Non-pigmented ciliary epithelial cell (primary cell): ENCODE results near the gene BCO2.
"Not testable (repeated sequence)": the region's sequence is repeated elsewhere in the genome, so short reads cannot be mapped to it uniquely, and the experiment has no call there.

Experiments used
- DNase-seq: peaks from one replicate; pipeline ENCODE4 v3.0.0-alpha.2; 2010; ENCODE audit warnings: low read depth

The BCO2 gene, protein sequence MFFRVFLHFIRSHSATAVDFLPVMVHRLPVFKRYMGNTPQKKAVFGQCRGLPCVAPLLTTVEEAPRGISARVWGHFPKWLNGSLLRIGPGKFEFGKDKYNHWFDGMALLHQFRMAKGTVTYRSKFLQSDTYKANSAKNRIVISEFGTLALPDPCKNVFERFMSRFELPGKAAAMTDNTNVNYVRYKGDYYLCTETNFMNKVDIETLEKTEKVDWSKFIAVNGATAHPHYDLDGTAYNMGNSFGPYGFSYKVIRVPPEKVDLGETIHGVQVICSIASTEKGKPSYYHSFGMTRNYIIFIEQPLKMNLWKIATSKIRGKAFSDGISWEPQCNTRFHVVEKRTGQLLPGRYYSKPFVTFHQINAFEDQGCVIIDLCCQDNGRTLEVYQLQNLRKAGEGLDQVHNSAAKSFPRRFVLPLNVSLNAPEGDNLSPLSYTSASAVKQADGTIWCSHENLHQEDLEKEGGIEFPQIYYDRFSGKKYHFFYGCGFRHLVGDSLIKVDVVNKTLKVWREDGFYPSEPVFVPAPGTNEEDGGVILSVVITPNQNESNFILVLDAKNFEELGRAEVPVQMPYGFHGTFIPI

DNA sequence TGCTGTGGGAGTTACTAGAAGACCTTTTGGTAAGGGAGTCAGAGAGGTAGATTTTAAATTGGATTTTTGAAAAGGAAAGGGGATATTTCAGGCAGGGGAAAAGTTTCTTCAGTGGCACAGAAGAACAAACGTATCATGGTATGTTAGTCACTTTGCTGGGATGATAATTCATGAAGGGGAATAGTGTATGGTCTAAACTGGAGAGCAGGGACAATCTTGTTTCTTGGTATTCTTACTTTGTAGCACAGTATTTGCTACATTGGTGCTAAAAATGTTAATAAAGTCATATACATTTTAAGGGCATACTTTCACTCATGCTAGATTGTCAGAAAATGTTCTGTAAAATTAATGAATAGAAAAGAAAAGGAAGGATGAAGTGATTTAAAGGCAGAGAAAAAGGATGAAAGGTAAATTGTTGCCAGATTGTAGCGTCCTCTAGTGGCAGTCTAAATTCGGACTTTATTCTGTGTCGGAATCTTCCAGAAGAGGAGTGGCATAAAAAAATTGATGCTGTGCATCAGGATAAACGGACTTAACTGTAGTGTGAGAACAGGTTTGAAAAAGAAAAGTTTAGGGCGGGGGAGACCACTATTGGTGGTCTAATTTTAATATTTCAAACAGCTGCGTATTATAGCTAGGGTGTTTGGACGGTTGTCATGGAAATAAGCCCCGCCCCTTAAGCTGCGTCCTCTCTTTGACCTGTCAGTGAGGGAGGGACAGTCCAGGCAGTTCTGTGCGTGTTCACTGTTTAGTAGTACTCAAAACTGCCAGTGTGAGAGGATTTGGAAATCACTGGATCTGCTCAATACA is at the start of gene BCO2:
BCO2 (plus strand) TSS at position 724 of the 810 bp plus-strand sequence. CDS start 90 bp downstream, outside the sequence.
- DNase-seq = no peak

DNA sequence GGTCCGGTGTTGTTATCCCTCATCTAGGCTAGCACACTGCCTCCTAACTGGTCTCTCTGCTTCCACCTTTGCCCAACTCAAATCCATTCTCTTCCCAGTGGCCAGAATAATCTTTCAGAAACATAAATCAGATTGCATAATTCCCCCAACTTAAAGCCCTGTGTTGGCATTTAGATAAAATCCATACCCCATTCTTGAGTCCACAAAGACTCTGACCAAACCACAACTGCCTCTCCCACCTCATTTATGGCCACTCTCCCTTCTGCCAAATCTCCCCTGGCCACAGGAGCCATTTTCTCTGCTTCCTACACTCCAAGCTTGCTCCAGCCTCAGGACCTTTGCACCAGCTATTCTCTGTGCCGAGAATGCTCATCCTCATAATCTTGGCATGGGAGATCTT is 48.3 kb upstream of the BCO2 start:
- no peak for DNase-seq

DNA sequence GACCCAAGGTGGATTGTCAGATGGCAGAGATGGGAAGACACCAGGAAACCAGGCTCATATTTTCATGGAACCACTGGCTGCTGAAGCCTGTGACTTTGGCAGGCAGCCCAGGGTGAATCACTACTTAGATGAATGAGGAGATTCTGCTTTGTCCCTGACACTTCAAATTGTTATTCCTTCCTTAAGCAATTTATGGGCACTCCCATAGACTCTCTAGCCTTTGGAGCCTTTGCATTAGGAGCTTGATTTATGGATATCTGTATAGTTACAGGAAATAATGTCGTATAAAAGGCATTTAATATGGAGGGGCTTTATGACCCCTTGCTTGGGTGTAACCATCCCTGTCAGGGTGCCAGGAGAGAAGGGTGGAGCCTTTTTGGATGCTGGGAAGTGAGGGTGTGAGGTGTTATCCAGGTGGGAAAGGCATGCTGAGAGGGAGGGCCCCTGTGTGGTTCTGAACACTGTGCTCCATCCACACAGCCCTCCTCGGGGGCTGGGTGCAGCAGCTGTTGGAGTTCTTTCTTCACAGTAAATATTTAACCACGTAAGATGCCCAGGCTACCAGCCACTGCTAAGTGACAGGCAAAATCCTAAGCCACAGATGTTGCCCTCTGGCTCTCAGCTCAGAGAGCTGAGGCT is 46.7 kb upstream of the BCO2 start:
- DNase-seq = peak; percentile 30

- no peak for DNase-seq
Observed at GRCh38 chr11:112129656-112130055, 45.7 kb upstream of the BCO2 start.

- DNase-seq = no peak
Observed at GRCh38 chr11:112132737-112133136, 42.6 kb upstream of the BCO2 start.

GRCh38 chr11:112134473-112134872 is 40.8 kb upstream of the BCO2 start:
- no peak for DNase-seq

DNA sequence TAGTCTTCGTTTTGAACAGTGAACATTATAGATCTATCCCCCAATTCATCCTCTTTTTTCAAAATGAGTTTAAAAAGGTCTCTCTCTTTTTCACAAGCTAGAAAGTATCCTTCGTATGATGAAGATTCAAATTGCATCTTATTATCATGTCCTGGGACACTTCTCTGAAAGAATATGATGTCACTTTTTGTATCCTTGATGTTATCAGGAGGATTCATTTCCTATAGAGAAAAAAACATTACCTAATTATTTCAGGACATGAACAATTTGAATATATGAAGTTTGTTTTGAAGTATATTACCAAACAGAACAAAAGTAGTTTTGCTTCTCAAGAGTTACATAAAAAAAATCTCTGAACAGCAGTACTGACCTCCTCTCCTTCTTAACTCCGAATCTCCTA is 31.7 kb upstream of the BCO2 start:
- DNase-seq = no peak

- DNase-seq = no peak
Observed at GRCh38 chr11:112150517-112150916, 24.8 kb upstream of the BCO2 start.

DNA sequence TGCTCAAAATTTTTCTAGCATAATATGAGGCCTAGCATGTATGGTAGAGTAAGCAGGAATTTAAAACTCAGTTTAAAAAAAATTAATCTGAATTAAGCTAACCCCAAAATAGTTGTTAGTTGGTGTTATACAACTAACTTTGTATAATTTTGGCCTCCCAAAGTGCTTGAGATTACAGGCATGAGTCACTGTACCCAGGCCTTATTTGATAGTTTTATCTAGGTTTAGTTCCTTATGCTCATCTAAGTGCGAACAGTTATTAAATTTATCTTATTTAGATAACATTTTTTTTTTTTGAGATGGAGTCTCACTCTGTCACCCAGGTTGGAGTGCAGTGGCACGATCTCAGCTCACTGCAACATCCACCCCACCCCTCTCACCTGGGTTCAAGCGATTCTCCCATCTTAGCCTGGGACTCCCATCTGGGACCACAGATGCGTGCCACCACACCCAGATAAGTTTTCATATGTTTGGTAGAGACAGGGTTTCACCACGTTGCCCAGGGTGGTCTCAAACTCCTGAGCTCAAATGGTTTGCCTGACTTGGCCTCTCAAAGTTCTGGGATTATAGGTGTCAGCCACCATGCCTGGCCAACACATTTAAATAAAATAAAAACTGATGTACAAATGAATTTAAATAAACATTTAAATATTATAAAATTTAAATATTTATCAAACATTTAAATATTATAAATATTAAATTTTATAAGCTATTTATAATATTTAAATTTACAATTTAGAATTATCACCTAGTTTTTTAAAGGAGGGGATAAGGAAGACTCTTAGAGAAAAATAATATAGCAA is 19.0 kb upstream of the BCO2 start:
- DNase-seq = no peak

DNA sequence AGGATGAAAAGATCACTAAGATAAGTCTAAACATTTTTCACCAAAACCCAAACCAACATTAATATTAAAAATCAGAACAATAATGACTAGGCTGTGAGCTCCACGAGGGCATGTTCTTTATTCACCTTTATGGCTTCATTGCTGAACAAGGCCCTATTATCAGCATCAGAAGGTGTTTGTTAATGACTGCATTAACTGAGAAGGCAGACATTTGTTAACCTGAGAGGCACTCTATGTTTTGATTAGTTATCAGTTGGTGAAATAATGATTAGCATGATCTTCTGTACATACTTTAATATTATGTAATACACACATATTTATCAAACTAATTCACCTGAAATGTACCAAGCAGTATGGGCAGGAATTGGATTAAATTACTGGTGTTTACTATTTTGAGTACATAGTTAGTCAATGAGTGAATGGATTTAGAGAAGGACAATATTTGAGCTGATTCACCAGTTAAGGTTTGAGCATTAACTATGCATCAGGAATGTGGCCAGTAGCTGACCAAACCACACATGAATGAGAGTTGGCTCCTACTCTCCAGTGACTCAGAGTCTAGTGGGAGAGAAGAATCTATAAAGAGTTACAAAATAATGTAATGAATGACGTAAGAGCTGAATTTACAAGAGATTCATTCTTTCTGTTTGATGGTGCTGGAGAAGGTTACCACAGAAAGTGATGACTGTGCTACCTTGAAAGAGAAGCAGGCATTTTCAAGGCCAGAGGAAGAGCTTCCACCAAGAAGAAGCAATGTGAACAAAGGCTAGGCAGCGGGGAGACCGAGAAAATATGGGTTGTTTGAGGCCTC is 18.2 kb upstream of the BCO2 start:
- peak; percentile 99 for DNase-seq

DNA sequence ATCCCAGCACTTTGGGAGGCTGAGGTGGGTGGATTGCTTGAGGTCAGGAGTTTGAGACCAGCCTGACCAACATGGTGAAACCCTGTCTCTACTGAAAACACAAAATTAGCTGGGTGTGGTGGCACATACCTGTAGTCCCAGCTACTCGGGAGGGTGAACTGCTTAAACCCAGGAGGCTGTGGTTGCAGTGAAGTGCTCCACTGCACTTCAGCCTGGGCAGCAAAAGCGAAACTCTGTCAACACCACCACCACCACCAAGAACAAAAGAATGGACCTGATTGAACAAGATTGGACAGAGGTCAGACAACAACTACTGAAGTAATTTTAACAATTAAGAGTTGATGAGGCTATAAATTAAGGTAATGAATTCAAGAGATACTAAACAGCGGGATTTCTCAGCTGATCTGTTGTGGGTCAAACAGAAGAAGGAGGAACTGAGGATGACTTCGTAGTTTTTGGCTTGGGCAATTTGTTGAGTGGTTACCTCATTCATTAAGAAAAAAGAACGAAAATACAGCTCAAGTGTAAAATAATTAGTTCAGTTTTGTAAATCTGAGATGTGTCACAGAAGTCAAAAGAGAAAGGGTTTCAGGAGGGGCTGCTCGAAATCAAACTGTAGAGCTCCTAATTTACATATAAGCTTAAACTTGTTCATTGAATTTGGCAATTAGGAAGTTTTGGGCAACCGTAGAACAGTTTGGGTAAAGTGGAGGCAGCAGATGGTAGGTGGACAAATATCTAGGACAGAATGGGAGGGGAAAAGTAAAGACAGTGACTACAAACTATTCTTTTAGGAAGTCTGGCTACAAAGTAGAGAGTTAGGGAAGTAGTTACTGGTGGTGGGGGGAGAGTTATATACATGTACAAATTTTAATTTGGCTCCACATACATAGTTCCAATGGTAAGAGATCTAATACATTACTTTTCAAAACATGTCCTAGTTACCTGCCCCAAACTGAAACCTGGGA is 15.9 kb upstream of the BCO2 start:
- DNase-seq = no peak

DNA sequence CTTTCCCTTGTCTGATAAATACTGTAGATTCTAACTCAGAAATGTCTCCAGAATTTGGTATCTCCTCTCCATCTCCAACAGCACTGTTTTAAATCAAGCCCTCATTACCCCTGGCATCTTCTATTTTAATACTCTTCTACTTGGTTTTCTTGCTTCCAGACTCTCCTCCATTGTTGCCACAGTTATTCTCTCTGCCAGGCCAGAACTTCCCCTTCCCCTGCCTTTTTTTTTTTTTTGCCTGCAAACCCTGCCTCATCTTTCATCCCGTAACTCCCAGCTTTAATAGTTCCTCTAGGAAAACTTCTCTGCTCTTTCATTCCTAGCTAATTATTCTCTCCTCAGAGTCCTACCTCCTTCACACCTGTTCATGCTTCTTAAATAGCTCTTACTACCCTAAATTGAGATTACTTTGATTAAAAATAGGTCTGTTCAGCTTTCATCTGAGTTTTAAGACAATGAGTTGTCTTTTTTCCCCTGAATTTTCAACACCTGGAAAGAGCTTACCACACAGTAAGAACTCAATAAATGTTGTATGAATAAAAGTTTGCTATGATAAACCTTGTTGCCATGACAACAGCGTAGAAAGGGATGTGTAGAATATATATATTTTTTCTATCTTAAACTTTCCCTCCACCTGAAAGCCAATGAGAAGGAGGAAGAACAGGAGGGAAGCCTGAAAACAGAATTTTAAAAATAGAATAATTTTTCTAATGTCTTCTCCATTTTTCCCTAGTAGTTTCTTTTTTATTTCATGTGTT is 15.0 kb upstream of the BCO2 start:
- no peak for DNase-seq

DNA sequence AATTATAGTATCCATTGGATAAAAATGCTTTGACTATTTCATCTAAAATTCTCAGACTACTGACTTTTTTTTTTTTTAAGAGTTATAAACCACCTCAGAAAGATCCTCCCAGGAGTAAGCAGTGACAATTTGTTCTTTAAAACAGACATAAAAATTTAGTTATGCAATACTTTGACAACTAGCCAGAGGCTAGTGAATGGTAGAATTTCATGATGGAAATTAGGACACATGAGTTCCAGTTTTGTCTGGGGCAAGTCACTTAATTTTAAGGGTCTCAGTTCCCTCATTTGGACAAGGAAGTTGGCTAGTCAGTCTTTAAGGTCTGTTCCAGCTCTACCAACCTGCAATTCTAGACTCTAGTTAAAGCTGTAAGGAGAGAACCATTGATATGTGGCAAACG is 14.3 kb upstream of the BCO2 start:
- DNase-seq = no peak

DNA sequence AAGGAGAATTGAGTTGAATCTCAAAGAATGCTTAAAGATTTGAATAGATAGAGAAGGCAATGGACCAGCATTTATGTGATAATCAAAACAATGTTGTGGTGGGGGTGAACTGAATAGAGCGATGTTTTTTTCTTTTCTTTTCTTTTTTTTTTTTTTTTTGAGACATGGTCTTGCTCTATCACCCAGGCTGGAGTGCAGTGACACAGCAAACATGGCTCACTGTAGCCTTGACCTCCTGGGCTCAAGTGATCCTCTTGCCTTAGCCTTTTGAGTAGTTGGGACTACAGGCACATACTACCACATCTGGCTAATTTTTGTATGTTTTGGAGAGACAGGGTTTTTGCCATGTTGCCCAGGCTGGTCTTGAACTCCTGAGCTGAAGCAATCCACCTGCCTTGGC is 13.1 kb upstream of the BCO2 start:
- DNase-seq = not testable (repeated sequence)

GRCh38 chr11:112162761-112163546 is 12.4 kb upstream of the BCO2 start:
- no peak for DNase-seq

DNA sequence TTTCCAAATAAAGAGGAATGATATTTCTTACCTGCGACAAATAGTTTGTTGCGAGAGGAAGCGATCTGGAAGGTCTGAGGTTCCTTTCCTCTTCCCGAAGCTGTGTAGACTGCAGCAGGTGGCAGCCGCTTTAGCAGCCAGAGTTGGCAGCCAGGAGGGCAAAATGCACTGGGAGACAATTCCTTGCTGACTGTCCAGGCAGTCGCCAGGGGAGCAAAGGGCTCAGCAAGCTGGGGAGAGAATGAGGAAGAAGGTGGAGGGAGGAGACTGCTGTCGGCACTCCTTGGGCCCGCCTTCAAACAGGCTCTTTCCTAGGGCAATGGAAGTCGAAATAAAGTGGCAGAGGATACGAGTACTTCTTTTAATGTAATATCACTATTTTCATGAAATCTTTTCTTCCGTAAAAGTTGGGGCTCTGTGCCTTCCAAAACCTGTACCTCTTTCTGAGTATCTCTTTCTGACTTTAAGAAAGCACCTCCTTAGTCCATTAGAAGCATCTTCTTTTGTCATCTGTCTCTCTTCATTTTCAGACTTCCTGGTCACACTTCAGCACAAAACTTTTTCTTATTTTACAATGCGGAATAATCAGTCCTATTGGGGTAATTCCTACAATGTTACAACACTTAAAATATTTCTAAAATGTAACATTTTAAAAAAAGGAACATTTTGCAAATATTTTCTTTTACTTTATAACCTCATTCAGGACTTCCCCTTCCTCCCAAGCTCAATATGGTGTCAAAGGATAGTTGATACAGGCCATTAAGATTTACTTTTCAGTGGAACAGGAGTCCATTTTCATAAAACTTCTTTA is 11.2 kb upstream of the BCO2 start, which contains the start of gene IL18:
IL18 (minus strand) TSS at position 220 of the 811 bp plus-strand sequence. CDS start 9,041 bp downstream, outside the sequence.
- no peak for DNase-seq

DNA sequence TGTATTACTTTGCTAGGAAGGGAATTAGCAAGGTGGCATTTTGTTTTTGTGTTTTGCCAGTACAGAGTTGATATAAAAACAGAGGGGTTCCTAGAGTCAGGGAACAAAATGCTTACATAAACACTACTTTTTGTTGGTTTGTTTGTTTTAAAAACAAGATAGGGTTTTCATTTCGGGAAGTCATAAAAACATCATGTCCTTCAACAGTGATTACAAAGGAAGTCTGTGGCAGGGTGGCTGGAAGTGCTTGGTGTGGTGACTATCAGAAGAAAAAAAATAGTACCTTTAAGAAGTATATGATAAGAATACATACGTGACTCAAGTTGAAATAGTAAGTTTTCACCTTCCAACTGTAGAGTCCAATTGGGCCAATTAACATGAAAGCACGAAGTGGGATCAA is 10.3 kb upstream of the BCO2 start:
- DNase-seq = no peak
